ENCODE results near the gene ALOX5AP.

Gene ALOX5AP

GRCh38 chr13:30809787-30810186 is 74.4 kb downstream of the ALOX5AP start:
- DNase-seq (ENCODE audit: insufficient read length, low spot score) (no peak), FAIRE-seq (no peak)
- no peak for TF ChIP-seq CTCF (IDR thresholded peaks at IDR 0.05; ENCODE audit: insufficient read depth, missing control alignments)

GRCh38 chr13:30810261-30810701 is 74.9 kb downstream of the ALOX5AP start:
- no peak for FAIRE-seq
- TF ChIP-seq CTCF (IDR thresholded peaks at IDR 0.05; ENCODE audit: insufficient read depth, missing control alignments), result no peak
- DNase-seq (ENCODE audit: insufficient read length, low spot score), result no peak

GRCh38 chr13:30810801-30811200 is 75.5 kb downstream of the ALOX5AP start:
- no peak for TF ChIP-seq CTCF (IDR thresholded peaks at IDR 0.05; ENCODE audit: insufficient read depth, missing control alignments)
- no peak for FAIRE-seq
- no peak for DNase-seq (ENCODE audit: insufficient read length, low spot score)
